H9 (cell line): Measurements from ENCODE around the gene CDH22. TPM values are rescaled to one million over a fixed set of nuclear protein-coding genes. Genes with fewer than 3 reads are reported as not detected.

Experiments
- DNase-seq: peaks from one replicate; pipeline ENCODE4 v3.0.0-alpha.2; 2017
- H2AFZ ChIP-seq: one replicate; pipeline ENCODE4 v1.6.1; 2013; ENCODE audit warnings: mild to moderate bottlenecking, low read length, control low read depth, moderate library complexity
- H2AK5ac ChIP-seq: 2 replicates; pipeline ENCODE4 v1.6.1; 2013; ENCODE audit warnings: low read length, control low read depth, mixed read lengths; ENCODE audit not compliant: insufficient read length
- H2BK120ac ChIP-seq: one replicate; pipeline ENCODE4 v1.6.1; 2013; ENCODE audit warnings: low read depth, mild to moderate bottlenecking, low read length, control low read depth, inconsistent platforms; ENCODE audit not compliant: poor library complexity, severe bottlenecking
- H2BK12ac ChIP-seq: 2 replicates; pipeline ENCODE4 v1.6.1; 2013; ENCODE audit warnings: low read length, control low read depth, mixed read lengths, low read depth; ENCODE audit not compliant: insufficient read length
- H2BK15ac ChIP-seq: 2 replicates; pipeline ENCODE4 v1.6.1; 2013; ENCODE audit warnings: low read depth, low read length, control low read depth
- H2BK20ac ChIP-seq: one replicate; pipeline ENCODE4 v1.6.1; 2013; ENCODE audit warnings: low read depth, mild to moderate bottlenecking, low read length, control low read depth, inconsistent platforms; ENCODE audit not compliant: poor library complexity, severe bottlenecking
- H2BK5ac ChIP-seq: 2 replicates; pipeline ENCODE4 v1.6.1; 2013; ENCODE audit warnings: low read length, control low read depth, mixed read lengths; ENCODE audit not compliant: insufficient read length
- H3K14ac ChIP-seq: 2 replicates; pipeline ENCODE4 v1.6.1; 2013; ENCODE audit warnings: low read length, control low read depth; ENCODE audit not compliant: insufficient read depth
- H3K18ac ChIP-seq: 2 replicates; pipeline ENCODE4 v1.6.1; 2013; ENCODE audit warnings: low read depth, mild to moderate bottlenecking, mixed read lengths, low read length, control low read depth; ENCODE audit not compliant: insufficient read length
- H3K23ac ChIP-seq: 2 replicates; pipeline ENCODE4 v1.6.1; 2013; ENCODE audit warnings: low read length, control low read depth, mixed read lengths, low read depth; ENCODE audit not compliant: insufficient read length
- H3K23me2 ChIP-seq: 2 replicates; pipeline ENCODE4 v1.6.1; 2013; ENCODE audit warnings: low read depth, mild to moderate bottlenecking, mixed read lengths, low read length, control low read depth; ENCODE audit not compliant: insufficient read length, poor library complexity, severe bottlenecking
- H3K27ac ChIP-seq: 2 replicates; pipeline ENCODE4 v1.5.1; 2013; ENCODE audit warnings: low read length, control low read depth, mixed read lengths, low read depth; ENCODE audit not compliant: insufficient read length
- H3K27me3 ChIP-seq: 2 replicates; pipeline ENCODE4 v1.6.1; 2013; ENCODE audit warnings: low read length, control low read depth, inconsistent platforms; ENCODE audit not compliant: insufficient read depth
- H3K4ac ChIP-seq: 2 replicates; pipeline ENCODE4 v1.6.1; 2013; ENCODE audit warnings: low read depth, mild to moderate bottlenecking, control low read depth, inconsistent platforms, low read length, moderate library complexity
- H3K4me1 ChIP-seq: 2 replicates; pipeline ENCODE4 v1.6.1; 2013; ENCODE audit warnings: low read length, control low read depth, inconsistent platforms; ENCODE audit not compliant: insufficient read depth
- H3K4me2 ChIP-seq: 2 replicates; pipeline ENCODE4 v1.6.1; 2013; ENCODE audit warnings: low read length, control low read depth, mixed read lengths; ENCODE audit not compliant: insufficient read length, insufficient read depth
- H3K56ac ChIP-seq: 2 replicates; pipeline ENCODE4 v1.6.1; 2013; ENCODE audit warnings: low read depth, mild to moderate bottlenecking, mixed read lengths, low read length, control low read depth; ENCODE audit not compliant: insufficient read length
- H3K79me1 ChIP-seq: 2 replicates; pipeline ENCODE4 v1.6.1; 2013; ENCODE audit warnings: low read depth, mild to moderate bottlenecking, moderate library complexity, low read length, control low read depth, inconsistent platforms; ENCODE audit not compliant: insufficient read depth, poor library complexity, severe bottlenecking
- H3K79me2 ChIP-seq: 2 replicates; pipeline ENCODE4 v1.6.1; 2013; ENCODE audit warnings: low read length, control low read depth, inconsistent platforms; ENCODE audit not compliant: insufficient read depth
- H3K9ac ChIP-seq: 2 replicates; pipeline ENCODE4 v1.6.1; 2013; ENCODE audit warnings: low read length, control low read depth, mixed read lengths; ENCODE audit not compliant: insufficient read length; ENCODE audit errors: extremely low read depth
- H3K9me3 ChIP-seq: one replicate; pipeline ENCODE4 v1.6.1; 2013; ENCODE audit warnings: low read depth, low read length, inconsistent platforms; ENCODE audit not compliant: control insufficient read depth
- H3T11ph ChIP-seq: one replicate; pipeline ENCODE4 v1.6.1; 2013; ENCODE audit warnings: mild to moderate bottlenecking, low read length, control low read depth, inconsistent platforms
- H4K20me1 ChIP-seq: one replicate; pipeline ENCODE4 v1.6.1; 2013; ENCODE audit not compliant: control insufficient read depth, insufficient read length, insufficient read depth
- H4K5ac ChIP-seq: 2 replicates; pipeline ENCODE4 v1.6.1; 2013; ENCODE audit warnings: low read depth, mild to moderate bottlenecking, mixed read lengths, low read length, control low read depth; ENCODE audit not compliant: insufficient read length
- H4K8ac ChIP-seq: replicated peaks from 2 replicates; pipeline ENCODE4 v1.6.1; 2013; ENCODE audit warnings: low read length, control low read depth, mixed read lengths, low read depth; ENCODE audit not compliant: insufficient read length
- H4K91ac ChIP-seq: 2 replicates; pipeline ENCODE4 v1.6.1; 2013; ENCODE audit warnings: low read depth, mild to moderate bottlenecking, moderate library complexity, mixed read lengths, low read length, control low read depth; ENCODE audit not compliant: insufficient read length
- H3K27ac Mint-ChIP-seq, 3 experiments: 2 replicates in 2 of 3; 3 replicates in 1 of 3; pipeline ENCODE4 v1.8.0; 2020 to 2021; ENCODE audit warnings: mixed read lengths in 3 of 3, mild to moderate bottlenecking in 1 of 3, moderate library complexity in 1 of 3
- H3K27me3 Mint-ChIP-seq: 2 replicates; pipeline ENCODE4 v1.8.0; 2021; ENCODE audit warnings: low read depth, mild to moderate bottlenecking, moderate library complexity, mixed read lengths
- H3K36me3 Mint-ChIP-seq, 3 experiments: 2 replicates in 2 of 3; 3 replicates in 1 of 3; pipeline ENCODE4 v1.8.0; 2020 to 2021; ENCODE audit warnings: low read depth in 3 of 3, mixed read lengths in 3 of 3; ENCODE audit not compliant: insufficient read depth in 1 of 3
- H3K4me1 Mint-ChIP-seq, 2 experiments: 2 replicates each; pipeline ENCODE4 v1.8.0; 2020; ENCODE audit warnings: mixed read lengths in 2 of 2
- H3K4me3 Mint-ChIP-seq, 2 experiments: 2 replicates in 1 of 2; 3 replicates in 1 of 2; pipeline ENCODE4 v1.8.0; 2020 to 2021; ENCODE audit warnings: mild to moderate bottlenecking in 2 of 2, mixed read lengths in 2 of 2, moderate library complexity in 1 of 2
- H3K9me3 Mint-ChIP-seq, 2 experiments: 2 replicates in 1 of 2; 3 replicates in 1 of 2; pipeline ENCODE4 v1.8.0; 2020; ENCODE audit warnings: mild to moderate bottlenecking in 2 of 2, mixed read lengths in 2 of 2, moderate library complexity in 1 of 2
- CTCF ChIP-seq: fragments of 200-600 bp; sonication (generic); conservative IDR thresholded peaks from 3 replicates; pipeline ENCODE4 v1.8.0; 2021; ENCODE audit warnings: antibody characterized with exemption, mild to moderate bottlenecking
- WGBS: extraction: QIAGEN DNeasy Blood & Tissue Kit; methylation state at CpG from one replicate; pipeline ENCODE4 v1.1.7; 2013; ENCODE audit warnings: missing lambda C conversion rate, low lambda C conversion rate, mixed read lengths; ENCODE audit not compliant: insufficient read length; ENCODE audit errors: extremely low coverage; 5-methylcytosine and 5-hydroxymethylcytosine counted together
- total RNA-seq: library from RNA; stranded (reverse); gene quantifications from 2 replicates; pipeline ENCODE4 v1.2.1, GENCODE V29; 2021

CDH22 gene
- total RNA-seq, 1 experiment from 2014 or later: not detected

DNA sequence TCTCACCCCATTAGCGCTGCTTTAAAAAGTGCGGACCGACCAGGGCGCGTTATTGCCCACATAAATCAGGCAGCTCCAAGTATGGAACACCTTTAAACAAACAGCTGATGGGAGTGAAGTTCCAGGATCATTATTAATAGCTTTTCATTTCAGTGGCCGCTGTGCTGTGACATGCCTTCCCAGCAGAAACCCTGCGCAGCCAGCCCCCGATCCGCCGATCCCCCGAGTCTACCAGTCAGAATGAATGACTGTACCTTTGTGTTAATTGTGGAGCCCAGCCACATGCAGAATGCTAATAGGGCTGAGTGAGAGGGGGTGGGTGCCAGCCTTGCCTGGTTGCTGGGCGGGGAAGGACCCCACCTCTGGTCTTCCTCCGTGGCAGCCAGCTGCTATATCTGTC lies 21.9 kb downstream of the CDH22 start:
- Mint-ChIP-seq H3K27me3 (peaks cover 22% of the 10 kb centered on the region), H3K27ac (no peak overlapping the region; a peak in 1 of 7 replicates)
- WGBS: no CpG with 5 or more reads among the region's 13 CpGs

More for the DNA sequence above, 21.9 kb downstream of the CDH22 start:
- no peak overlapping the region for H2AFZ ChIP-seq
- H3K79me1 ChIP-seq: no peaks in the 10 kb centered on the region
- H2BK5ac ChIP-seq: no peak overlapping the region
- no peak for DNase-seq
- no peak overlapping the region for H3K4me2 ChIP-seq
- no peak overlapping the region for H3K4ac ChIP-seq
- H3K23me2 ChIP-seq: no peaks in the 10 kb centered on the region
- H3K18ac ChIP-seq: no peak overlapping the region
- no peak overlapping the region for H3K4me3 Mint-ChIP-seq
- no peak overlapping the region for H4K5ac ChIP-seq
- no peak overlapping the region for H2BK120ac ChIP-seq
- H3K9ac ChIP-seq: no peak overlapping the region
- no peaks in the 10 kb centered on the region for H3K27me3 ChIP-seq
- H3K9me3 Mint-ChIP-seq: no peaks in the 10 kb centered on the region
- H3K4me1 Mint-ChIP-seq: peaks cover 13 to 28% of the 10 kb centered on the region in 2 experiments
- no peak overlapping the region for H3K23ac ChIP-seq
- TF ChIP-seq CTCF: no peak
- no peak overlapping the region for H3T11ph ChIP-seq
- H3K4me1 ChIP-seq: no peaks in the 10 kb centered on the region
- H2BK20ac ChIP-seq: no peak overlapping the region
- no peak overlapping the region for H2BK15ac ChIP-seq
- H3K79me2 ChIP-seq: no peaks in the 10 kb centered on the region
- H2AK5ac ChIP-seq: no peak overlapping the region
- H2BK12ac ChIP-seq: no peak overlapping the region
- H3K56ac ChIP-seq: no peak overlapping the region
- H3K14ac ChIP-seq: no peak overlapping the region
- no peaks in the 10 kb centered on the region for H3K9me3 ChIP-seq
- no peak overlapping the region for H4K8ac ChIP-seq
- no peaks in the 10 kb centered on the region for H3K36me3 Mint-ChIP-seq
- H4K91ac ChIP-seq: no peak overlapping the region
- H3K27ac ChIP-seq: no peak overlapping the region
- no peaks in the 10 kb centered on the region for H4K20me1 ChIP-seq
